GM21381 (cell line): Measurements from ENCODE around the gene SIX4.

Experiments
- ATAC-seq: cut with Tn5 transposase; IDR thresholded peaks from one replicate; pipeline ENCODE4 v1.9.1; 2021; ENCODE audit warnings: mild to moderate bottlenecking, moderate library complexity; ENCODE audit not compliant: unreplicated experiment

The SIX4 gene

GRCh38 chr14:60662982-60663381, 61.2 kb downstream of the SIX4 start:
- ATAC-seq, result no peak

- no peak for ATAC-seq
These were observed 62.4 kb downstream of the SIX4 start for GRCh38 chr14:60661721-60662120.
